Uterus (tissue), 4 donors: ENCODE data around the gene LRRC71. TPM values are rescaled to one million over a fixed set of nuclear protein-coding genes. Genes with fewer than 3 reads are reported as not detected.

Experiments used
- DNase-seq, 2 donors: peaks; one replicate each; pipeline ENCODE4 v3.0.0-alpha.2; 2019 to 2020
- H3K27ac ChIP-seq, 2 donors: fragments of 200-600 bp; sonication (generic); 1 replicate in 1 of 2; 2 replicates in 1 of 2; pipeline ENCODE4 v1.5.1; 2016 to 2018
- H3K27me3 ChIP-seq, 2 donors: fragments of 200-600 bp; sonication (generic); one replicate each; pipeline ENCODE4 v1.5.1; 2018 to 2019; ENCODE audit warnings: control low read depth in 1 of 2
- H3K36me3 ChIP-seq, 2 donors: fragments of 200-600 bp; sonication (generic); one replicate each; pipeline ENCODE4 v1.5.1; 2019; ENCODE audit warnings: control low read depth in 1 of 2
- H3K4me1 ChIP-seq, 2 donors: fragments of 200-600 bp; sonication (generic); one replicate each; pipeline ENCODE4 v1.5.1; 2018 to 2019; ENCODE audit warnings: control low read depth in 1 of 2
- H3K4me3 ChIP-seq, 2 donors: fragments of 200-600 bp; sonication (generic); 1 replicate in 1 of 2; 2 replicates in 1 of 2; pipeline ENCODE4 v1.5.1; 2018 to 2019; ENCODE audit warnings: mild to moderate bottlenecking in 1 of 2
- H3K9me3 ChIP-seq, 2 donors: fragments of 200-600 bp; sonication (generic); one replicate each; pipeline ENCODE4 v1.5.1; 2019; ENCODE audit warnings: control low read depth in 1 of 2
- CTCF ChIP-seq, 4 experiments: fragments of 200-600 bp in 2 of 4; fragments of 450-650 bp in 2 of 4; sonication (generic) in 2 of 4; IDR thresholded peaks; one replicate each; pipeline ENCODE4 v1.5.1; 2016 to 2019; ENCODE audit warnings: antibody characterized with exemption in 4 of 4, mild to moderate bottlenecking in 2 of 4, moderate library complexity in 1 of 4
- POLR2A ChIP-seq, 2 donors: fragments of 450-650 bp; IDR thresholded peaks; one replicate each; pipeline ENCODE4 v1.6.1; 2016; ENCODE audit warnings: antibody characterized with exemption in 2 of 2, mild to moderate bottlenecking in 1 of 2, moderate library complexity in 1 of 2
- intact Hi-C: fragments of 100-400 bp; cut with DNase I; formaldehyde crosslinking; loops from one replicate; pipeline ENCODE4 v1.15.1; 2023; ENCODE audit warnings: low total_unique reads
- total RNA-seq, 4 donors: library from RNA; depleted of rRNA in 3 of 4; stranded (reverse); fragments of >200 nt in 3 of 4; gene quantifications; one replicate each; pipeline versions ENCODE4 v1.1.0 to v1.2.4, GENCODE V29; 2014 to 2023
- donor health status: DM: yes; HTN: yes; CAD: no.

Gene LRRC71
- total RNA-seq, 4 donors from 2014 or later, result 0.48 to 3.8 (median 0.91) TPM; not detected in 1

GRCh38 chr1:156876281-156876680, 44.2 kb upstream of the LRRC71 start:
- Histone ChIP-seq H3K4me1 (no peaks in the 10 kb centered on the region), H3K27ac (no peak overlapping the region), H3K4me3 (no peak overlapping the region), H3K27me3 (no peaks in the 10 kb centered on the region), H3K36me3 (no peaks in the 10 kb centered on the region), H3K9me3 (no peaks in the 10 kb centered on the region)
- DNase-seq, result no peak
- TF ChIP-seq POLR2A (IDR thresholded peaks at IDR 0.05) (no peak), CTCF (IDR thresholded peaks at IDR 0.05) (no peak)
- intact Hi-C loops, result no loop called here

GRCh38 chr1:156877433-156878170, 42.8 kb upstream of the LRRC71 start:
- H3K4me3 ChIP-seq, result no peak overlapping the region
- intact Hi-C loops, result no loop called here
- no peaks in the 10 kb centered on the region for H3K27me3 ChIP-seq
- DNase-seq, result no peak
- TF ChIP-seq CTCF (IDR thresholded peaks at IDR 0.05) (no peak), POLR2A (IDR thresholded peaks at IDR 0.05) (no peak)
- H3K4me1 ChIP-seq, result no peaks in the 10 kb centered on the region
- H3K36me3 ChIP-seq, result no peaks in the 10 kb centered on the region
- no peak overlapping the region for H3K27ac ChIP-seq
- H3K9me3 ChIP-seq, result no peaks in the 10 kb centered on the region

GRCh38 chr1:156879876-156880275, 40.6 kb upstream of the LRRC71 start:
- Histone ChIP-seq H3K27me3 (no peaks in the 10 kb centered on the region), H3K4me1 (no peaks in the 10 kb centered on the region), H3K27ac (no peak overlapping the region), H3K9me3 (no peaks in the 10 kb centered on the region), H3K36me3 (no peaks in the 10 kb centered on the region), H3K4me3 (no peak overlapping the region)
- no peak for TF ChIP-seq CTCF (IDR thresholded peaks at IDR 0.05)
- TF ChIP-seq POLR2A (IDR thresholded peaks at IDR 0.05), result no peak
- DNase-seq, result no peak
- intact Hi-C loops, result loop anchor here (10.0 kb wide), 1 partner anchor 185 kb away; no protein-coding TSS in a partner anchor

GRCh38 chr1:156880473-156880872, 40.0 kb upstream of the LRRC71 start:
- no peak for DNase-seq
- Histone ChIP-seq H3K9me3 (no peaks in the 10 kb centered on the region), H3K36me3 (no peaks in the 10 kb centered on the region), H3K4me1 (no peaks in the 10 kb centered on the region), H3K27ac (no peak overlapping the region), H3K4me3 (no peak overlapping the region), H3K27me3 (no peaks in the 10 kb centered on the region)
- TF ChIP-seq POLR2A (IDR thresholded peaks at IDR 0.05) (no peak), CTCF (IDR thresholded peaks at IDR 0.05) (no peak)
- intact Hi-C loops, result loop anchor here (10.0 kb wide), 1 partner anchor 186 kb away; no protein-coding TSS in a partner anchor

GRCh38 chr1:156881101-156881500, 39.3 kb upstream of the LRRC71 start:
- Histone ChIP-seq H3K36me3 (no peaks in the 10 kb centered on the region), H3K9me3 (no peaks in the 10 kb centered on the region), H3K27me3 (no peaks in the 10 kb centered on the region), H3K4me1 (no peaks in the 10 kb centered on the region), H3K4me3 (no peak overlapping the region), H3K27ac (no peak overlapping the region)
- intact Hi-C loops, result loop anchor here (10.0 kb wide), 1 partner anchor 186 kb away; no protein-coding TSS in a partner anchor
- DNase-seq, result no peak
- TF ChIP-seq POLR2A (IDR thresholded peaks at IDR 0.05), result no peak
- TF ChIP-seq CTCF (IDR thresholded peaks at IDR 0.05), result no peak
